Mammary epithelial cell (primary cell): ENCODE data around the gene EXOC6B.

Experiments used
- CTCF ChIP-seq, 2 donors: IDR thresholded peaks in 1 of 2; conservative IDR thresholded peaks in 1 of 2; 2 replicates each; pipeline ENCODE4 v1.5.1; 2011 to 2012; ENCODE audit warnings: inconsistent platforms in 2 of 2, low read length in 2 of 2, mild to moderate bottlenecking in 2 of 2, control low read depth in 1 of 2, low read depth in 1 of 2; ENCODE audit not compliant: insufficient read depth in 1 of 2; ENCODE audit errors: extremely low read depth in 1 of 2
- EZH2 ChIP-seq: IDR thresholded peaks from 2 replicates; pipeline ENCODE4 v1.6.1; 2012; ENCODE audit warnings: low read length, inconsistent platforms, borderline replicate concordance

- no peak for TF ChIP-seq CTCF (conservative IDR thresholded peaks at IDR 0.05 in 1 of 2, IDR thresholded peaks at IDR 0.05 in 1 of 2; ENCODE audit: extremely low read depth in 1 of 2, insufficient read depth in 1 of 2, low read depth in 1 of 2, low read length in 2 of 2)
- no peak for TF ChIP-seq EZH2
These were observed 387.5 kb downstream of the EXOC6B start for GRCh38 chr2:72438364-72438763.
